ENCODE measurements around the gene PRKAG2.

- TF ChIP-seq EZH2 (IDR thresholded peaks at IDR 0.05; ENCODE audit: insufficient read depth, poor library complexity, severe bottlenecking) (no peak), EZH2phosphoT487 (IDR thresholded peaks at IDR 0.05; ENCODE audit: insufficient read depth, low read depth) (no peak)
Observed at GRCh38 chr7:151790830-151791620, 85.9 kb downstream of the PRKAG2 start.
